Measurements from ENCODE around the gene TTC29. TPM values are rescaled to one million over a fixed set of nuclear protein-coding genes. Genes with fewer than 3 reads are reported as not detected.

The TTC29 gene
- polyA plus RNA-seq, 3 donors from 2014 or later = not detected

DNA sequence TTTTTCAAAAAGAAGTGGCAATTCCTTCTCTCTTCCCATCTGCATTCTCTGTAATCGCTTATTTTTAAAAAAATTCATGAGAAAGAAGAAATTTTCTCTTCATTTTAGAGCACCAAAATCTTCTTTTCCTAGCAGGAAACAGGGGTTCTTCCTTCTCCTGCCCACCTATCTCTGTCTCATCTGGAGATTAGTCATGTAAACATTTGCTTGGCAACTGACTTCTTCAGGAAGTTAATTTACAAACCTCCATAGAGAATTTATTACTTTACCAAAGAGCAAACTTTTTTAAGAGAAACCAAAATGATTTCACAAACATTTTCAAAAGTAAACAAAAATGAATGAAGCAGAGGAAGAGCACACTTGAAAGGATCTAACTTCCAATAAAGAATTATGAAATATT is 13.5 kb downstream of the TTC29 start:
- Mint-ChIP-seq H3K4me3 (no peak overlapping the region), H3K9me3 (no peaks in the 10 kb centered on the region), H3K4me1 (no peaks in the 10 kb centered on the region), H3K36me3 (no peaks in the 10 kb centered on the region), H3K27ac (no peak overlapping the region), H3K27me3 (ENCODE audit: low read depth in 3 of 3) (peaks cover 0 to 3% (median 0%) of the 10 kb centered on the region in 3 donors)
- DNase-seq = no peak

- no peak for DNase-seq
- H3K9me3 Mint-ChIP-seq = no peaks in the 10 kb centered on the region
- no peaks in the 10 kb centered on the region for H3K36me3 Mint-ChIP-seq
- H3K27me3 Mint-ChIP-seq (ENCODE audit: low read depth in 3 of 3) = peaks cover 0 to 5% (median 0%) of the 10 kb centered on the region in 3 donors
- no peak overlapping the region for H3K27ac Mint-ChIP-seq
- H3K4me1 Mint-ChIP-seq = no peaks in the 10 kb centered on the region
- no peak overlapping the region for H3K4me3 Mint-ChIP-seq
Observed at GRCh38 chr4:146930673-146931072, 15.0 kb downstream of the TTC29 start.

DNA sequence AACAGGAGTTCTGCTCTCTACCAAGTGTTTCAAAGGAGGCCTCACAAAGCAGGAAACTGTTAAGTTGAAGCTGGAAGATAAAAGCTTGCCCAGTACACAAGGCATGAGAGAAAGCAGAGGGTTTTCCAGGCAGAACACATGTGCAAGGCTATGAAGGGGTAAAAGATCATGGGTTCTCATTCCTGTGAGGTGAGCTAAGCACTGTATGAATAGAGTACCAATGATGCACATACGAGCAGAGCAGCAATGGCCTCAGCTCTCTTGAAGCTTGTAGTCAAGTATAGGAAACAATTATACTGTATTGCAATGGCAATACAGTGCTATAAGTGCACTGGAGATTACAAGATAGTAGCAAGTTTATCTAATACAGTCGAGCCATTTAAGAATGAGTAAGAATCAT is 18.0 kb downstream of the TTC29 start:
- no peaks in the 10 kb centered on the region for H3K9me3 Mint-ChIP-seq

DNA sequence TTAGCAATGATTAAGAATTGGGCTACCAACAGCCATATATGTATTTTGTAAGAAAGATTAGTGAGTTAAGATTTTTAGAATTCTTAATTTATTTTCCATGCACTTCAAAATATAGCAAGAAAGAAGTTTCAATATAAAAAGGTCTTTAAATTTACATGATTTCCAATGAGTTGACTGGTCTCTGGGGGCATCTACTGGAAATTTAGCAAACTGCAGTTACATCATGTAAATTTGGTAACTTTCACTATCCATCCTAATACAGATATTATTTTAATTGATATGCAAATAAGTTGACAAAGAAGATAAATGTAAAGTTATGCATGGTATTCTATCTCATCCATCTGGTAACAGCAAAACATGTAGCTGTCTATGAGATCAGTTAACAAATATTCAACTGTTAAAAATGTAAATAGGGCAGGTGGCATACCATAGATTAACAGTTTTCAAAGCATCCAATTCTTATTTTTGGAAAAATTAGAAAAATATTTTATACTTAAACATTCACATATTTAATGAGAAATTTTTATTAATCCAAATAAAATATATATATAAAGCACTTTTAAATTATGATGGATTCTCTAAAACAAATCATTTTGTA is 29.1 kb downstream of the TTC29 start:
- Mint-ChIP-seq H3K27ac (no peak overlapping the region), H3K4me1 (no peaks in the 10 kb centered on the region), H3K27me3 (ENCODE audit: low read depth in 3 of 3) (peaks cover 2 to 3% (median 2%) of the 10 kb centered on the region in 3 donors), H3K9me3 (peaks cover 0 to 4% (median 0%) of the 10 kb centered on the region in 6 donors), H3K36me3 (no peaks in the 10 kb centered on the region), H3K4me3 (no peak overlapping the region)
- DNase-seq = peak in 2 of 3 donors; percentile 9 to 28

More for the DNA sequence above, 18.0 kb downstream of the TTC29 start:
- no peak overlapping the region for H3K4me3 Mint-ChIP-seq
- H3K36me3 Mint-ChIP-seq = no peaks in the 10 kb centered on the region
- peaks cover 0 to 2% (median 0%) of the 10 kb centered on the region in 3 donors for H3K27me3 Mint-ChIP-seq (ENCODE audit: low read depth in 3 of 3)
- H3K27ac Mint-ChIP-seq = no peak overlapping the region
- H3K4me1 Mint-ChIP-seq = no peaks in the 10 kb centered on the region
- DNase-seq = no peak

GRCh38 chr4:146915132-146915531 is 30.5 kb downstream of the TTC29 start:
- H3K27me3 Mint-ChIP-seq (ENCODE audit: low read depth in 3 of 3) = peaks cover 2 to 3% (median 2%) of the 10 kb centered on the region in 3 donors
- H3K36me3 Mint-ChIP-seq = no peaks in the 10 kb centered on the region
- H3K4me3 Mint-ChIP-seq = no peak overlapping the region
- no peaks in the 10 kb centered on the region for H3K4me1 Mint-ChIP-seq
- no peak overlapping the region for H3K27ac Mint-ChIP-seq
- H3K9me3 Mint-ChIP-seq = peaks cover 0 to 4% (median 0%) of the 10 kb centered on the region in 6 donors
- no peak for DNase-seq

GRCh38 chr4:146900295-146900694 is 45.4 kb downstream of the TTC29 start:
- Mint-ChIP-seq H3K4me1 (no peaks in the 10 kb centered on the region), H3K9me3 (peaks cover 0 to 5% (median 0%) of the 10 kb centered on the region in 6 donors), H3K36me3 (no peaks in the 10 kb centered on the region), H3K27ac (no peak overlapping the region), H3K4me3 (no peak overlapping the region), H3K27me3 (ENCODE audit: low read depth in 3 of 3) (peaks cover 5 to 11% (median 6%) of the 10 kb centered on the region in 3 donors)
- no peak for DNase-seq

- H3K27ac Mint-ChIP-seq = no peak overlapping the region
- H3K27me3 Mint-ChIP-seq (ENCODE audit: low read depth in 3 of 3) = peaks cover 0 to 8% (median 4%) of the 10 kb centered on the region in 3 donors
- peaks cover 0 to 1% (median 0%) of the 10 kb centered on the region in 6 donors for H3K9me3 Mint-ChIP-seq
- H3K4me1 Mint-ChIP-seq = no peaks in the 10 kb centered on the region
- DNase-seq = no peak
- no peak overlapping the region for H3K4me3 Mint-ChIP-seq
- no peaks in the 10 kb centered on the region for H3K36me3 Mint-ChIP-seq
Observed at GRCh38 chr4:146890301-146890700, 55.4 kb downstream of the TTC29 start.

DNA sequence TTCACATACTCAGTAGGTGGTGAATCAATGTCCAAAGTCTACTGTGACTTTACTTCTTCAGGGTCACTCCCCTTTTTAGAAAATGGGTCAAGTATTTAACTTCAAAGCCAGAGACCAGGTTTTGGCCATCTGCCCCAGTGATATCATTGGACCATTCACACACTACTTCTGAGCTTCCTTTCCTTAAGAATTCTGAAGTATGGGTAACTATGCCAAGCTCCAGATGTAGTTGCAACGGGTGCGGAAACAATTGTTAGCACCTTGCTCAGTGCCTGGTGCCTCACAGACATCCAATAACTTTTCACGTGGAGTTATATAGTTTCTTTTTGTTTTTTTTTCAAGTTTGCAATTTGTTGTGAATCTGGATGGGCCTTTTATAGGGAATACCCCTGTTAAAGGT is 62.6 kb downstream of the TTC29 start:
- no peak for DNase-seq
- Mint-ChIP-seq H3K4me3 (no peak overlapping the region), H3K27me3 (ENCODE audit: low read depth in 3 of 3) (peaks cover 0 to 4% (median 2%) of the 10 kb centered on the region in 3 donors), H3K36me3 (no peaks in the 10 kb centered on the region), H3K9me3 (no peaks in the 10 kb centered on the region), H3K27ac (no peak overlapping the region), H3K4me1 (no peaks in the 10 kb centered on the region)

DNA sequence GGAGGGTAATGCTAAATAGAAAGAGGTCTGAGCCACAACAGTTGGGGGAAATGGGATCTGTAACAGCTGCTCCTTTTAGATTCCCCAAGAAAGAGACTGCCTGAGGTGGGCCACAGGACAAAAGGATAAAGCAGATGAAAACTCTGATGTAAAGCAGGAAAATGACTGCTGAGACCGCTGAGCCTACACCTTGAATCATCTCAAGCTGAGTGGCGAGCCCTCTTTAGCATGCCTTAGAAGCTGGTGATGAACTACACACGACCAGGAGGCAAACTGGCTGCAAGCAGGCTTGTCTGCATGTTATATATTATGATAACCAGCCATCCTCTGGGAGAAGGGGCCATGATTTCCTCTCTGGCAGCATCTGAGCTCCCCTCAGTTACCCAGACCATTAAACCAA is 88.4 kb downstream of the TTC29 start:
- Mint-ChIP-seq H3K9me3 (peaks cover 0 to 4% (median 0%) of the 10 kb centered on the region in 6 donors), H3K4me3 (no peak overlapping the region), H3K4me1 (no peaks in the 10 kb centered on the region)

DNA sequence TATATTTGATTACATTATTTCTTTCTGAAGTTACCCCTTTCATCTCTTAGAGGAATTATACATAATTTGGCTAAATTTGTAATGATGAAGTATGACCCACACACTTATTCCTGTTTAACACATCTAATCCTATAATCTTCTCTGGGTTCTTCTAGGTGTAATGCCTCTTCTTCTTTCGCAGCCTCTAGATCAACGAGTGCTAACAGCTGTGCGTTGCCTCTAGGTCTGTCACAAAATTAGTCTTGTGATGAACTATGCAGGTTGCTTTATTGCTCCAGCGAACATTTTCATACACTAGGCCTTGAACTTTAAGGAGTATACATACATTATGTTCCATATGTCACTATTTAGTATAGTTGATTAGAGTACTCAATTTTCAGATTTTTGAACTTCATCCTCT is 89.9 kb downstream of the TTC29 start:
- Mint-ChIP-seq H3K27ac (no peak overlapping the region), H3K9me3 (peaks cover 0 to 4% (median 0%) of the 10 kb centered on the region in 6 donors), H3K4me1 (no peaks in the 10 kb centered on the region), H3K27me3 (ENCODE audit: low read depth in 3 of 3) (peaks cover 0 to 3% (median 0%) of the 10 kb centered on the region in 3 donors), H3K36me3 (no peaks in the 10 kb centered on the region), H3K4me3 (no peak overlapping the region)
- DNase-seq = no peak

More for the DNA sequence above, 88.4 kb downstream of the TTC29 start:
- H3K36me3 Mint-ChIP-seq = no peaks in the 10 kb centered on the region
- DNase-seq = no peak
- no peak overlapping the region for H3K27ac Mint-ChIP-seq
- H3K27me3 Mint-ChIP-seq (ENCODE audit: low read depth in 3 of 3) = peaks cover 0 to 3% (median 0%) of the 10 kb centered on the region in 3 donors

DNA sequence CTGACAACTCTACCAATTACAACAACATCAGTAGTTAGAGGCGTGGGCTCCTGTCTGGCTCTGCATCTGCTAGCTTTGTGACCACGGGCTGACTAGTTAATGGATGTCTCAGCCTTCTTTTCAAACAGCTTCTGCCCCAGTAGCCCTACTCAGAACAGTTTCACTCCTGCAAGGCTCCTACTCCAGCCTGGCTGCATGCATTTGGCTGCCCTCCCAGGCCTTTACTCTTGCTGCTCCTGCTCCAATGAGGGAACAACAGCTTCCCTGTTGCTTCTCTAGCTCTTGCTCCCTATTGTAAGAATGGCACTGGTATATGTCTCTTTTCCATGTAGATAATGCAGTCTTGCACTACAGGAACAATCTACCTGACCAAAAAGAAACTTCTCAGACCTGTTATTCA is 93.3 kb downstream of the TTC29 start:
- Mint-ChIP-seq H3K27ac (no peak overlapping the region), H3K36me3 (no peaks in the 10 kb centered on the region), H3K27me3 (ENCODE audit: low read depth in 3 of 3) (peaks cover 0 to 2% (median 1%) of the 10 kb centered on the region in 3 donors), H3K4me1 (no peaks in the 10 kb centered on the region), H3K9me3 (peaks cover 0 to 6% (median 0%) of the 10 kb centered on the region in 6 donors), H3K4me3 (no peak overlapping the region)
- no peak for DNase-seq

DNA sequence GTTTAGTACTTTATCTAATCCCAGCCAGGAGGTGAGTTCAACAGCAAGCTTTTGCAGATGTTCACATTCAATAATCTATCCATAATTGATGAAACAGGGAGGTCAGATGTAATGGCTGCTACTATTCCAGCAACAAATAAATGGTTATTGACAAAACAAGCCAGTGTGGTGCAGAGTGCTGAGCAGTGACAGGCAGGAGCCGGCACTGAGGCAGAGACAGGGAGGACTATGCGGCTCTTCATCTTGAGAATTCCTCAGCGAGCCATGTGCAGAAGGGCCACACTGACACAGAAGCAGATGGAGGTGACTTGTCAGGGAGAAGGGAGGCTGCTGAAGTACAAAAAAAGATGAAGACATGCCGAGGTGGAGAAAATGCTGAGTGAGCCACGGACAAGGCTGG is 98.3 kb downstream of the TTC29 start:
- no peak for DNase-seq
- peaks cover 0 to 2% (median 0%) of the 10 kb centered on the region in 3 donors for H3K27me3 Mint-ChIP-seq (ENCODE audit: low read depth in 3 of 3)
- no peak overlapping the region for H3K4me3 Mint-ChIP-seq
- H3K27ac Mint-ChIP-seq = no peak overlapping the region
- H3K36me3 Mint-ChIP-seq = no peaks in the 10 kb centered on the region
- no peaks in the 10 kb centered on the region for H3K4me1 Mint-ChIP-seq
- H3K9me3 Mint-ChIP-seq = peaks cover 0 to 12% (median 0%) of the 10 kb centered on the region in 6 donors

- H3K9me3 Mint-ChIP-seq = peaks cover 0 to 12% (median 0%) of the 10 kb centered on the region in 6 donors
- no peak for DNase-seq
- H3K27me3 Mint-ChIP-seq (ENCODE audit: low read depth in 3 of 3) = peaks cover 0 to 2% (median 0%) of the 10 kb centered on the region in 3 donors
- H3K4me3 Mint-ChIP-seq = no peak overlapping the region
- H3K4me1 Mint-ChIP-seq = no peaks in the 10 kb centered on the region
- H3K27ac Mint-ChIP-seq = no peak overlapping the region
- H3K36me3 Mint-ChIP-seq = no peaks in the 10 kb centered on the region
Observed at GRCh38 chr4:146846882-146847281, 98.8 kb downstream of the TTC29 start.

GRCh38 chr4:146844761-146845160 is 100.9 kb downstream of the TTC29 start:
- Mint-ChIP-seq H3K27me3 (ENCODE audit: low read depth in 3 of 3) (peaks cover 0 to 2% (median 0%) of the 10 kb centered on the region in 3 donors), H3K9me3 (peaks cover 0 to 11% (median 0%) of the 10 kb centered on the region in 6 donors), H3K4me1 (no peaks in the 10 kb centered on the region), H3K4me3 (no peak overlapping the region), H3K36me3 (no peaks in the 10 kb centered on the region), H3K27ac (no peak overlapping the region)
- no peak for DNase-seq

GRCh38 chr4:146842876-146843275 is 102.8 kb downstream of the TTC29 start:
- Mint-ChIP-seq H3K27ac (no peak overlapping the region), H3K9me3 (peaks cover 0 to 9% (median 0%) of the 10 kb centered on the region in 6 donors), H3K4me1 (no peaks in the 10 kb centered on the region), H3K4me3 (no peak overlapping the region), H3K36me3 (no peaks in the 10 kb centered on the region), H3K27me3 (ENCODE audit: low read depth in 3 of 3) (no peaks in the 10 kb centered on the region)
- no peak for DNase-seq
